Measurements from ENCODE around the gene TAAR2.

- TF ChIP-seq CTCF (IDR thresholded peaks at IDR 0.05): no peak
- TF ChIP-seq POLR2A (IDR thresholded peaks at IDR 0.05): no peak
Measured at GRCh38 chr6:132607544-132608233, 16.4 kb downstream of the TAAR2 start.
